WTC11 (cell line): ENCODE data around the gene DNM3.

Experiments used
- CREB1 ChIP-seq: sonication (generic); formaldehyde crosslinking; IDR thresholded peaks from 2 replicates; pipeline ENCODE4 v1.8.0; 2023; ENCODE audit warnings: mild to moderate bottlenecking, missing genetic modification reagents
- FOXP1 ChIP-seq: sonication (generic); formaldehyde crosslinking; IDR thresholded peaks from 2 replicates; pipeline ENCODE4 v1.8.0; 2022; ENCODE audit warnings: missing genetic modification reagents, mild to moderate bottlenecking, moderate library complexity, borderline replicate concordance
- JUN ChIP-seq: sonication (generic); formaldehyde crosslinking; IDR thresholded peaks from 2 replicates; pipeline ENCODE4 v1.8.0; 2023; ENCODE audit warnings: mild to moderate bottlenecking, missing genetic modification reagents
- NFYB ChIP-seq: sonication (generic); formaldehyde crosslinking; conservative IDR thresholded peaks from 2 replicates; pipeline ENCODE4 v1.8.0; 2022; ENCODE audit warnings: low read depth, missing genetic modification reagents
- NR2C2 ChIP-seq: sonication (generic); formaldehyde crosslinking; IDR thresholded peaks from 2 replicates; pipeline ENCODE4 v1.8.0; 2022; ENCODE audit warnings: mild to moderate bottlenecking, missing genetic modification reagents
- TF ChIP-seq, protein P1 (sequence below): fragments of 200-600 bp; IDR thresholded peaks from 2 replicates; pipeline ENCODE4 v1.8.0; 2022; ENCODE audit warnings: antibody characterized with exemption
- TF ChIP-seq, protein P2 (sequence below): sonication (generic); formaldehyde crosslinking; conservative IDR thresholded peaks from 2 replicates; pipeline ENCODE4 v1.8.1; 2022; ENCODE audit warnings: mild to moderate bottlenecking, missing genetic modification reagents

DNA sequence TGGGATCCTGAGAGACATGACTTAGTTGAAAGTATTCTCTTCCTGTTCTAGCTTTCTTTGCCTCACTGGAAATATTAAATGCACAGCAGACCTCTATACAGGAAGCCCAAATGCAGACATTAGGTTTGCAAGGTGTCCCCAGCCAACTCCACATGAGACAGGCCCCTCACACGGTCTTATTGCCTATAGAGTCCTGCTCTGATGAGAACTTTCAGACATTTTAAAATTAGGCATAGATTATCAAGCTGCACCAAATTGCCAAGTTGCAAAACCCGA lies 327.2 kb downstream of the DNM3 start:
- no peak for TF ChIP-seq CREB1 (CRISPR knock-in tag)
- no peak for TF ChIP-seq NFYB (CRISPR knock-in tag)
- TF ChIP-seq, protein P1, sequence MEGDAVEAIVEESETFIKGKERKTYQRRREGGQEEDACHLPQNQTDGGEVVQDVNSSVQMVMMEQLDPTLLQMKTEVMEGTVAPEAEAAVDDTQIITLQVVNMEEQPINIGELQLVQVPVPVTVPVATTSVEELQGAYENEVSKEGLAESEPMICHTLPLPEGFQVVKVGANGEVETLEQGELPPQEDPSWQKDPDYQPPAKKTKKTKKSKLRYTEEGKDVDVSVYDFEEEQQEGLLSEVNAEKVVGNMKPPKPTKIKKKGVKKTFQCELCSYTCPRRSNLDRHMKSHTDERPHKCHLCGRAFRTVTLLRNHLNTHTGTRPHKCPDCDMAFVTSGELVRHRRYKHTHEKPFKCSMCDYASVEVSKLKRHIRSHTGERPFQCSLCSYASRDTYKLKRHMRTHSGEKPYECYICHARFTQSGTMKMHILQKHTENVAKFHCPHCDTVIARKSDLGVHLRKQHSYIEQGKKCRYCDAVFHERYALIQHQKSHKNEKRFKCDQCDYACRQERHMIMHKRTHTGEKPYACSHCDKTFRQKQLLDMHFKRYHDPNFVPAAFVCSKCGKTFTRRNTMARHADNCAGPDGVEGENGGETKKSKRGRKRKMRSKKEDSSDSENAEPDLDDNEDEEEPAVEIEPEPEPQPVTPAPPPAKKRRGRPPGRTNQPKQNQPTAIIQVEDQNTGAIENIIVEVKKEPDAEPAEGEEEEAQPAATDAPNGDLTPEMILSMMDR, result no peak
- TF ChIP-seq JUN (CRISPR knock-in tag), result no peak
- TF ChIP-seq, protein P2, sequence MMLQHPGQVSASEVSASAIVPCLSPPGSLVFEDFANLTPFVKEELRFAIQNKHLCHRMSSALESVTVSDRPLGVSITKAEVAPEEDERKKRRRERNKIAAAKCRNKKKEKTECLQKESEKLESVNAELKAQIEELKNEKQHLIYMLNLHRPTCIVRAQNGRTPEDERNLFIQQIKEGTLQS, result no peak
- TF ChIP-seq NR2C2 (CRISPR knock-in tag), result no peak
- no peak for TF ChIP-seq FOXP1 (CRISPR knock-in tag)
